HL-60 (cell line): ENCODE data around the gene REPS2.

Experiments used
- POLR2AphosphoS5 ChIP-seq: IDR thresholded peaks from 2 replicates; pipeline ENCODE4 v1.6.1; 2012; ENCODE audit warnings: low read depth
- TF ChIP-seq, protein P1 (sequence below): IDR thresholded peaks from one replicate; pipeline ENCODE4 v1.5.1; 2011; ENCODE audit warnings: low read length, control low read depth, inconsistent platforms; ENCODE audit not compliant: insufficient read depth
- TF ChIP-seq, protein P2 (sequence below): IDR thresholded peaks from 2 replicates; pipeline ENCODE4 v1.6.1; 2012; ENCODE audit warnings: low read depth; ENCODE audit not compliant: insufficient replicate concordance

DNA sequence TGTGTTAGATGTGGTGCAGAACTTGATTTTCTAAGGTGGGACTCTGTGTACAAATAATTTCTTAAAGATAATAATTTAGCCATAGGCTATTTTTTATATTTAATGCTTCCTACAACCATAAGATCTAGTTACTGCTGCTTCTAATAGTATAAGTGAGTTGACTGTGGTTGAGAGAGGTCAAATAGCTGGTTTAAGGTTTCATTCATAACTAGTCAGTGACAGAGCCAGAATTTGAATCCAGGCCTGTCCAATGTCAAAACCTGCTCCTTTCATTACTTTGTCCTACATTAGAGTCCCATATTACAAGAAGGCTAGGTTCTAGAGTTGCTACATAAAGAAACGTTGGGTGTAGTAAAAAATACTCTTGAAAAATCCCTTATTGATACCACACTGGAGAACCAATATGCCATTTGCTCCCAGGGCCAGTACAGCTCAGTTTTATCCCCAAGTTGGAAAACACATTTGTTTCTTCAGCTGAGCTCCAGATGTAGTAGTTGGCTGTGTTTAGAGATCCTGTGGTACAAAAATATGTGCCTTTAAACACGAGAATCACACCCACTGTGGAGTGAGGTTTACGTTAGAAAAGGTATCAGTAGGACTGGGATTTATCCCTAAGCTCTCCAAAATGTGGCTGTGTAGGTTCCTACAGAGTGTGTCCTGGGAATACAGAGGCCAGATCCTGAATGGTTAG lies 84.3 kb downstream of the REPS2 start:
- TF ChIP-seq, protein P1, sequence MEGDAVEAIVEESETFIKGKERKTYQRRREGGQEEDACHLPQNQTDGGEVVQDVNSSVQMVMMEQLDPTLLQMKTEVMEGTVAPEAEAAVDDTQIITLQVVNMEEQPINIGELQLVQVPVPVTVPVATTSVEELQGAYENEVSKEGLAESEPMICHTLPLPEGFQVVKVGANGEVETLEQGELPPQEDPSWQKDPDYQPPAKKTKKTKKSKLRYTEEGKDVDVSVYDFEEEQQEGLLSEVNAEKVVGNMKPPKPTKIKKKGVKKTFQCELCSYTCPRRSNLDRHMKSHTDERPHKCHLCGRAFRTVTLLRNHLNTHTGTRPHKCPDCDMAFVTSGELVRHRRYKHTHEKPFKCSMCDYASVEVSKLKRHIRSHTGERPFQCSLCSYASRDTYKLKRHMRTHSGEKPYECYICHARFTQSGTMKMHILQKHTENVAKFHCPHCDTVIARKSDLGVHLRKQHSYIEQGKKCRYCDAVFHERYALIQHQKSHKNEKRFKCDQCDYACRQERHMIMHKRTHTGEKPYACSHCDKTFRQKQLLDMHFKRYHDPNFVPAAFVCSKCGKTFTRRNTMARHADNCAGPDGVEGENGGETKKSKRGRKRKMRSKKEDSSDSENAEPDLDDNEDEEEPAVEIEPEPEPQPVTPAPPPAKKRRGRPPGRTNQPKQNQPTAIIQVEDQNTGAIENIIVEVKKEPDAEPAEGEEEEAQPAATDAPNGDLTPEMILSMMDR, result no peak
- TF ChIP-seq, protein P2, sequence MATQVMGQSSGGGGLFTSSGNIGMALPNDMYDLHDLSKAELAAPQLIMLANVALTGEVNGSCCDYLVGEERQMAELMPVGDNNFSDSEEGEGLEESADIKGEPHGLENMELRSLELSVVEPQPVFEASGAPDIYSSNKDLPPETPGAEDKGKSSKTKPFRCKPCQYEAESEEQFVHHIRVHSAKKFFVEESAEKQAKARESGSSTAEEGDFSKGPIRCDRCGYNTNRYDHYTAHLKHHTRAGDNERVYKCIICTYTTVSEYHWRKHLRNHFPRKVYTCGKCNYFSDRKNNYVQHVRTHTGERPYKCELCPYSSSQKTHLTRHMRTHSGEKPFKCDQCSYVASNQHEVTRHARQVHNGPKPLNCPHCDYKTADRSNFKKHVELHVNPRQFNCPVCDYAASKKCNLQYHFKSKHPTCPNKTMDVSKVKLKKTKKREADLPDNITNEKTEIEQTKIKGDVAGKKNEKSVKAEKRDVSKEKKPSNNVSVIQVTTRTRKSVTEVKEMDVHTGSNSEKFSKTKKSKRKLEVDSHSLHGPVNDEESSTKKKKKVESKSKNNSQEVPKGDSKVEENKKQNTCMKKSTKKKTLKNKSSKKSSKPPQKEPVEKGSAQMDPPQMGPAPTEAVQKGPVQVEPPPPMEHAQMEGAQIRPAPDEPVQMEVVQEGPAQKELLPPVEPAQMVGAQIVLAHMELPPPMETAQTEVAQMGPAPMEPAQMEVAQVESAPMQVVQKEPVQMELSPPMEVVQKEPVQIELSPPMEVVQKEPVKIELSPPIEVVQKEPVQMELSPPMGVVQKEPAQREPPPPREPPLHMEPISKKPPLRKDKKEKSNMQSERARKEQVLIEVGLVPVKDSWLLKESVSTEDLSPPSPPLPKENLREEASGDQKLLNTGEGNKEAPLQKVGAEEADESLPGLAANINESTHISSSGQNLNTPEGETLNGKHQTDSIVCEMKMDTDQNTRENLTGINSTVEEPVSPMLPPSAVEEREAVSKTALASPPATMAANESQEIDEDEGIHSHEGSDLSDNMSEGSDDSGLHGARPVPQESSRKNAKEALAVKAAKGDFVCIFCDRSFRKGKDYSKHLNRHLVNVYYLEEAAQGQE, result no peak
- TF ChIP-seq POLR2AphosphoS5, result no peak
